Measurements from ENCODE around the gene SH2D6. TPM values are rescaled to one million over a fixed set of nuclear protein-coding genes. Genes with fewer than 3 reads are reported as not detected.

The SH2D6 gene
- total and polyA plus RNA-seq, 9 of the 15 experiments (the other 6 are each of a cell fraction or from before 2014, with no cell fraction given), result 0.07 to 0.76 (median 0.33) TPM; not detected in 2

- WGBS (ENCODE audit: insufficient coverage, low coverage, missing lambda C conversion rate), result 27% methylated on average over 4 of the region's 12 CpGs
- peaks cover 3% of the 10 kb centered on the region for H3K9me1 ChIP-seq (ENCODE audit: control insufficient read depth, insufficient read depth, low read length)
- peak; percentile 78 to 86 (median 82) for DNase-seq (ENCODE audit: extremely low read depth in 1 of 4, low spot score in 3 of 4)
- H2AFZ ChIP-seq (ENCODE audit: low read depth, low read length), result peak within 1 kb of the TSS; percentile 58
- no peaks in the 10 kb centered on the region for H3K36me3 ChIP-seq (ENCODE audit: control insufficient read depth, insufficient read depth, low read length)
- H3K27ac ChIP-seq (ENCODE audit: extremely low read depth, low read depth, low read length), result peak within 1 kb of the TSS; percentile 47; the same call in 2 of the 3 replicates
- CTCF ChIA-PET (ENCODE audit: low intra/inter-chr PET ratio), result no interaction called here
- no peak within 1 kb of the TSS for H3K4me3 ChIP-seq
- H3K27me3 ChIP-seq (ENCODE audit: control insufficient read depth in 2 of 2, insufficient read depth in 2 of 2, low read length in 2 of 2), result no peaks in the 10 kb centered on the region
- H3K9me3 ChIP-seq (replicated peaks; ENCODE audit: control insufficient read depth, insufficient read depth, low read depth, low read length), result no peaks in the 10 kb centered on the region
- H3K79me2 ChIP-seq (ENCODE audit: control insufficient read depth, insufficient read depth, low read length), result no peaks in the 10 kb centered on the region; the same call in 2 of the 3 replicates
- POLR2A ChIA-PET, result interaction anchor here (63.9 kb wide), 1 partner anchor 136 kb away, joined by 1576 read pairs; the partner anchor contains the start of gene MAT2A
- H3K4me2 ChIP-seq (ENCODE audit: insufficient read depth, low read length), result peak within 1 kb of the TSS; percentile 65
- intact Hi-C loops (cut with micrococcal nuclease), result loop anchor here (10.0 kb wide), 1 partner anchor 695 kb away; the partner anchor contains the start of genes POLR1A and PTCD3
- BruUV-seq (replicated peaks), result TSS peak; percentile 4
- in situ Hi-C loops (cut with MboI), result no loop called here
- peak within 1 kb of the TSS; percentile 37 to 92 for H3K9ac ChIP-seq (ENCODE audit: insufficient read depth in 1 of 2, low read depth in 2 of 2, low read length in 2 of 2)
- FAIRE-seq, result peak; percentile 66
- H3K4me1 ChIP-seq (replicated peaks in 1 of 2; ENCODE audit: control insufficient read depth in 2 of 2, insufficient read depth in 2 of 2, low read length in 2 of 2), result peaks cover 47 to 48% of the 10 kb centered on the region in 2 experiments
- peak; percentile 86 for ATAC-seq
- H4K20me1 ChIP-seq (replicated peaks; ENCODE audit: control insufficient read depth, insufficient read depth, low read length), result no peaks in the 10 kb centered on the region
- TF ChIP-seq CXXC5 (CRISPR knock-in tag; IDR thresholded peaks at IDR 0.05) (no peak), GTF2A2 (tag; IDR thresholded peaks at IDR 0.05) (no peak), ETS2 (tag; IDR thresholded peaks at IDR 0.05; ENCODE audit: borderline replicate concordance, poor library complexity, severe bottlenecking) (no peak), HDGF (IDR thresholded peaks at IDR 0.05) (no peak), SP1 (CRISPR knock-in tag; IDR thresholded peaks at IDR 0.05) (no peak), PCBP2 (IDR thresholded peaks at IDR 0.05; ENCODE audit: low read depth, low read length, poor library complexity, severe bottlenecking) (no peak), ZNF644 (tag; IDR thresholded peaks at IDR 0.05; ENCODE audit: low read depth) (no peak), RB1 (IDR thresholded peaks at IDR 0.05; ENCODE audit: low read depth) (no peak), CREB1 (IDR thresholded peaks at IDR 0.05) (no peak), CREB1 (CRISPR knock-in tag; IDR thresholded peaks at IDR 0.05) (no peak)
- TF ChIP-seq, protein P1, sequence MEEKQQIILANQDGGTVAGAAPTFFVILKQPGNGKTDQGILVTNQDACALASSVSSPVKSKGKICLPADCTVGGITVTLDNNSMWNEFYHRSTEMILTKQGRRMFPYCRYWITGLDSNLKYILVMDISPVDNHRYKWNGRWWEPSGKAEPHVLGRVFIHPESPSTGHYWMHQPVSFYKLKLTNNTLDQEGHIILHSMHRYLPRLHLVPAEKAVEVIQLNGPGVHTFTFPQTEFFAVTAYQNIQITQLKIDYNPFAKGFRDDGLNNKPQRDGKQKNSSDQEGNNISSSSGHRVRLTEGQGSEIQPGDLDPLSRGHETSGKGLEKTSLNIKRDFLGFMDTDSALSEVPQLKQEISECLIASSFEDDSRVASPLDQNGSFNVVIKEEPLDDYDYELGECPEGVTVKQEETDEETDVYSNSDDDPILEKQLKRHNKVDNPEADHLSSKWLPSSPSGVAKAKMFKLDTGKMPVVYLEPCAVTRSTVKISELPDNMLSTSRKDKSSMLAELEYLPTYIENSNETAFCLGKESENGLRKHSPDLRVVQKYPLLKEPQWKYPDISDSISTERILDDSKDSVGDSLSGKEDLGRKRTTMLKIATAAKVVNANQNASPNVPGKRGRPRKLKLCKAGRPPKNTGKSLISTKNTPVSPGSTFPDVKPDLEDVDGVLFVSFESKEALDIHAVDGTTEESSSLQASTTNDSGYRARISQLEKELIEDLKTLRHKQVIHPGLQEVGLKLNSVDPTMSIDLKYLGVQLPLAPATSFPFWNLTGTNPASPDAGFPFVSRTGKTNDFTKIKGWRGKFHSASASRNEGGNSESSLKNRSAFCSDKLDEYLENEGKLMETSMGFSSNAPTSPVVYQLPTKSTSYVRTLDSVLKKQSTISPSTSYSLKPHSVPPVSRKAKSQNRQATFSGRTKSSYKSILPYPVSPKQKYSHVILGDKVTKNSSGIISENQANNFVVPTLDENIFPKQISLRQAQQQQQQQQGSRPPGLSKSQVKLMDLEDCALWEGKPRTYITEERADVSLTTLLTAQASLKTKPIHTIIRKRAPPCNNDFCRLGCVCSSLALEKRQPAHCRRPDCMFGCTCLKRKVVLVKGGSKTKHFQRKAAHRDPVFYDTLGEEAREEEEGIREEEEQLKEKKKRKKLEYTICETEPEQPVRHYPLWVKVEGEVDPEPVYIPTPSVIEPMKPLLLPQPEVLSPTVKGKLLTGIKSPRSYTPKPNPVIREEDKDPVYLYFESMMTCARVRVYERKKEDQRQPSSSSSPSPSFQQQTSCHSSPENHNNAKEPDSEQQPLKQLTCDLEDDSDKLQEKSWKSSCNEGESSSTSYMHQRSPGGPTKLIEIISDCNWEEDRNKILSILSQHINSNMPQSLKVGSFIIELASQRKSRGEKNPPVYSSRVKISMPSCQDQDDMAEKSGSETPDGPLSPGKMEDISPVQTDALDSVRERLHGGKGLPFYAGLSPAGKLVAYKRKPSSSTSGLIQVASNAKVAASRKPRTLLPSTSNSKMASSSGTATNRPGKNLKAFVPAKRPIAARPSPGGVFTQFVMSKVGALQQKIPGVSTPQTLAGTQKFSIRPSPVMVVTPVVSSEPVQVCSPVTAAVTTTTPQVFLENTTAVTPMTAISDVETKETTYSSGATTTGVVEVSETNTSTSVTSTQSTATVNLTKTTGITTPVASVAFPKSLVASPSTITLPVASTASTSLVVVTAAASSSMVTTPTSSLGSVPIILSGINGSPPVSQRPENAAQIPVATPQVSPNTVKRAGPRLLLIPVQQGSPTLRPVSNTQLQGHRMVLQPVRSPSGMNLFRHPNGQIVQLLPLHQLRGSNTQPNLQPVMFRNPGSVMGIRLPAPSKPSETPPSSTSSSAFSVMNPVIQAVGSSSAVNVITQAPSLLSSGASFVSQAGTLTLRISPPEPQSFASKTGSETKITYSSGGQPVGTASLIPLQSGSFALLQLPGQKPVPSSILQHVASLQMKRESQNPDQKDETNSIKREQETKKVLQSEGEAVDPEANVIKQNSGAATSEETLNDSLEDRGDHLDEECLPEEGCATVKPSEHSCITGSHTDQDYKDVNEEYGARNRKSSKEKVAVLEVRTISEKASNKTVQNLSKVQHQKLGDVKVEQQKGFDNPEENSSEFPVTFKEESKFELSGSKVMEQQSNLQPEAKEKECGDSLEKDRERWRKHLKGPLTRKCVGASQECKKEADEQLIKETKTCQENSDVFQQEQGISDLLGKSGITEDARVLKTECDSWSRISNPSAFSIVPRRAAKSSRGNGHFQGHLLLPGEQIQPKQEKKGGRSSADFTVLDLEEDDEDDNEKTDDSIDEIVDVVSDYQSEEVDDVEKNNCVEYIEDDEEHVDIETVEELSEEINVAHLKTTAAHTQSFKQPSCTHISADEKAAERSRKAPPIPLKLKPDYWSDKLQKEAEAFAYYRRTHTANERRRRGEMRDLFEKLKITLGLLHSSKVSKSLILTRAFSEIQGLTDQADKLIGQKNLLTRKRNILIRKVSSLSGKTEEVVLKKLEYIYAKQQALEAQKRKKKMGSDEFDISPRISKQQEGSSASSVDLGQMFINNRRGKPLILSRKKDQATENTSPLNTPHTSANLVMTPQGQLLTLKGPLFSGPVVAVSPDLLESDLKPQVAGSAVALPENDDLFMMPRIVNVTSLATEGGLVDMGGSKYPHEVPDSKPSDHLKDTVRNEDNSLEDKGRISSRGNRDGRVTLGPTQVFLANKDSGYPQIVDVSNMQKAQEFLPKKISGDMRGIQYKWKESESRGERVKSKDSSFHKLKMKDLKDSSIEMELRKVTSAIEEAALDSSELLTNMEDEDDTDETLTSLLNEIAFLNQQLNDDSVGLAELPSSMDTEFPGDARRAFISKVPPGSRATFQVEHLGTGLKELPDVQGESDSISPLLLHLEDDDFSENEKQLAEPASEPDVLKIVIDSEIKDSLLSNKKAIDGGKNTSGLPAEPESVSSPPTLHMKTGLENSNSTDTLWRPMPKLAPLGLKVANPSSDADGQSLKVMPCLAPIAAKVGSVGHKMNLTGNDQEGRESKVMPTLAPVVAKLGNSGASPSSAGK (IDR thresholded peaks at IDR 0.05), result no peak
These were observed 8.5 kb upstream of the SH2D6 start, which contains the start of gene CAPG for GRCh38 chr2:85409845-85410583. TSS of gene CAPG (minus strand) at chr2:85410366. CDS start at chr2:85402145, 8,221 bp downstream.

All from K562 (cell line).